Keratinocyte (primary cell): ENCODE results near the gene ADCY10. TPM values are rescaled to one million over a fixed set of nuclear protein-coding genes. Genes with fewer than 3 reads are reported as not detected.
"Not testable (repeated sequence)": the region's sequence is repeated elsewhere in the genome, so short reads cannot be mapped to it uniquely, and the experiment has no call there.

Source experiments
- DNase-seq: peaks from one replicate; pipeline ENCODE4 v3.0.0-alpha.2; 2011; ENCODE audit warnings: low read depth, missing footprints, low spot score
- FAIRE-seq: peaks from 2 replicates; lab custom pipeline; 2011; peaks lifted over from hg19 to GRCh38; lab: Jason Lieb, UNC
- H2AFZ ChIP-seq: 2 replicates; pipeline ENCODE4 v1.6.0; 2012; ENCODE audit warnings: low read length, control low read depth, inconsistent platforms; ENCODE audit not compliant: control insufficient read depth
- H3K27ac ChIP-seq: 2 replicates; pipeline ENCODE4 v1.5.1; 2011; ENCODE audit warnings: low read length; ENCODE audit not compliant: control insufficient read depth, insufficient read depth
- H3K27me3 ChIP-seq: 3 replicates; pipeline ENCODE4 v1.6.0; 2011; ENCODE audit warnings: low read length; ENCODE audit not compliant: control insufficient read depth, insufficient read depth; ENCODE audit errors: extremely low read depth
- H3K36me3 ChIP-seq, 2 experiments: 2 replicates in 1 of 2; 3 replicates in 1 of 2; pipeline ENCODE4 v1.5.1; 2011; ENCODE audit warnings: low read length in 2 of 2, mild to moderate bottlenecking in 1 of 2; ENCODE audit not compliant: control insufficient read depth in 2 of 2, insufficient read depth in 2 of 2; ENCODE audit errors: extremely low read depth in 1 of 2
- H3K4me1 ChIP-seq: 3 replicates; pipeline ENCODE4 v1.5.1; 2011; ENCODE audit warnings: low read length; ENCODE audit not compliant: control insufficient read depth, insufficient read depth; ENCODE audit errors: extremely low read depth
- H3K4me2 ChIP-seq: 3 replicates; pipeline ENCODE4 v1.6.0; 2011; ENCODE audit warnings: low read depth, low read length; ENCODE audit not compliant: control insufficient read depth, insufficient read depth; ENCODE audit errors: extremely low read depth
- H3K4me3 ChIP-seq, 3 experiments: fragments of 200-600 bp in 1 of 3; sonication (generic) in 1 of 3; 2 replicates in 2 of 3; 3 replicates in 1 of 3; pipeline ENCODE4 v1.5.1; 2011 to 2016; ENCODE audit warnings: low read length in 3 of 3, mild to moderate bottlenecking in 3 of 3, control low read depth in 2 of 3, inconsistent platforms in 1 of 3, low read depth in 1 of 3, mixed read lengths in 1 of 3, mixed run types in 1 of 3, moderate library complexity in 1 of 3; ENCODE audit not compliant: control insufficient read depth in 2 of 3, insufficient read depth in 2 of 3; ENCODE audit errors: extremely low read depth in 1 of 3
- H3K79me2 ChIP-seq: 2 replicates; pipeline ENCODE4 v1.6.0; 2012; ENCODE audit warnings: low read length; ENCODE audit not compliant: control insufficient read depth, insufficient read depth
- H3K9ac ChIP-seq: 3 replicates; pipeline ENCODE4 v1.6.0; 2011; ENCODE audit warnings: low read length; ENCODE audit not compliant: control insufficient read depth, insufficient read depth; ENCODE audit errors: extremely low read depth
- H3K9me1 ChIP-seq: 3 replicates; pipeline ENCODE4 v1.6.0; 2011; ENCODE audit warnings: low read length; ENCODE audit not compliant: control insufficient read depth, insufficient read depth; ENCODE audit errors: extremely low read depth
- H3K9me3 ChIP-seq: 2 replicates; pipeline ENCODE4 v1.5.1; 2012; ENCODE audit warnings: low read depth, low read length; ENCODE audit not compliant: control insufficient read depth
- H4K20me1 ChIP-seq: 3 replicates; pipeline ENCODE4 v1.6.0; 2011; ENCODE audit warnings: low read length; ENCODE audit not compliant: control insufficient read depth, insufficient read depth; ENCODE audit errors: extremely low read depth
- CTCF ChIP-seq, 3 experiments: IDR thresholded peaks in 1 of 3; conservative IDR thresholded peaks in 1 of 3; optimal IDR thresholded peaks in 1 of 3; 2 replicates in 2 of 3; 3 replicates in 1 of 3; pipeline versions ENCODE3 to v1.5.1; 2011; ENCODE audit warnings: low read length in 3 of 3, mild to moderate bottlenecking in 3 of 3, moderate library complexity in 2 of 3, control low read depth in 1 of 3, inconsistent platforms in 1 of 3; ENCODE audit not compliant: insufficient read depth in 2 of 3; ENCODE audit errors: extremely low read depth in 1 of 3
- EZH2 ChIP-seq: IDR thresholded peaks from one replicate; pipeline ENCODE4 v1.6.1; 2012; ENCODE audit warnings: inconsistent platforms, mild to moderate bottlenecking, low read length, moderate library complexity
- dilution Hi-C: fragments of 300-500 bp; cut with MboI; formaldehyde crosslinking; loops from one replicate; pipeline ENCODE4 v1.7.0; 2020; ENCODE audit warnings: low sequenced_read_pairs; ENCODE audit not compliant: extremely low pct_ligation_motif_present
- polyA plus RNA-seq, 5 experiments: library from polyadenylated mRNA; depleted of rRNA in 3 of 5; stranded (reverse) in 3 of 5; stranded (forward) in 1 of 5; unstranded in 1 of 5; fragments of >200 nt; gene quantifications; 1 replicate in 1 of 5; 2 replicates in 3 of 5; 3 replicates in 1 of 5; pipeline versions ENCODE4 v1.2.1 to v1.2.3, GENCODE V29; 2011 to 2012; ENCODE audit warnings: missing spikeins in 2 of 5, low read depth in 1 of 5, low replicate concordance in 1 of 5

The ADCY10 gene
- polyA plus RNA-seq, 1 donor (not counting 4 experiments of a cell fraction or from before 2014, with no cell fraction given), result 0.04 TPM

GRCh38 chr1:167876597-167877175, 37.2 kb downstream of the ADCY10 start:
- H3K27ac ChIP-seq, result no peak overlapping the region
- FAIRE-seq, result no peak
- dilution Hi-C loops, result no loop called here
- no peaks in the 10 kb centered on the region for H3K4me1 ChIP-seq
- H4K20me1 ChIP-seq, result no peaks in the 10 kb centered on the region
- TF ChIP-seq EZH2 (no peak), CTCF (optimal IDR thresholded peaks at IDR 0.05 in 1 of 3, IDR thresholded peaks at IDR 0.05 in 1 of 3, conservative IDR thresholded peaks at IDR 0.05 in 1 of 3; ENCODE audit: extremely low read depth in 1 of 3, insufficient read depth in 2 of 3, low read length in 3 of 3) (no peak)
- H3K9me1 ChIP-seq, result no peaks in the 10 kb centered on the region
- no peak overlapping the region for H2AFZ ChIP-seq
- H3K27me3 ChIP-seq, result no peaks in the 10 kb centered on the region
- H3K79me2 ChIP-seq, result no peaks in the 10 kb centered on the region
- H3K36me3 ChIP-seq, result no peaks in the 10 kb centered on the region
- H3K4me3 ChIP-seq, result no peak overlapping the region
- H3K4me2 ChIP-seq, result no peak overlapping the region
- DNase-seq, result no peak
- H3K9ac ChIP-seq, result no peak overlapping the region
- no peaks in the 10 kb centered on the region for H3K9me3 ChIP-seq

GRCh38 chr1:167871331-167871730, 42.6 kb downstream of the ADCY10 start:
- Histone ChIP-seq H3K27ac (no peak overlapping the region), H3K36me3 (no peaks in the 10 kb centered on the region), H3K79me2 (no peaks in the 10 kb centered on the region), H3K4me1 (no peaks in the 10 kb centered on the region), H4K20me1 (no peaks in the 10 kb centered on the region), H3K4me2 (no peak overlapping the region), H3K9ac (no peak overlapping the region), H3K27me3 (no peaks in the 10 kb centered on the region), H3K9me1 (no peaks in the 10 kb centered on the region), H3K4me3 (no peak overlapping the region), H2AFZ (no peak overlapping the region), H3K9me3 (no peaks in the 10 kb centered on the region)
- dilution Hi-C loops, result no loop called here
- no peak for TF ChIP-seq EZH2
- no peak for TF ChIP-seq CTCF (optimal IDR thresholded peaks at IDR 0.05 in 1 of 3, IDR thresholded peaks at IDR 0.05 in 1 of 3, conservative IDR thresholded peaks at IDR 0.05 in 1 of 3; ENCODE audit: extremely low read depth in 1 of 3, insufficient read depth in 2 of 3, low read length in 3 of 3)
- no peak for FAIRE-seq
- no peak for DNase-seq

- H3K9ac ChIP-seq, H3K4me1 ChIP-seq, H3K27me3 ChIP-seq, H3K9me1 ChIP-seq, H2AFZ ChIP-seq, H3K4me2 ChIP-seq, H3K27ac ChIP-seq, DNase-seq, FAIRE-seq, H3K4me3 ChIP-seq, H3K36me3 ChIP-seq, H3K9me3 ChIP-seq, dilution Hi-C loops, H4K20me1 ChIP-seq, H3K79me2 ChIP-seq: not testable (repeated sequence)
Measured at GRCh38 chr1:167869157-167870001, 44.6 kb downstream of the ADCY10 start.
